Sigmoid colon (tissue), 4 donors: ENCODE results near the gene NOS1AP.

Source experiments
- CTCF ChIP-seq, 4 experiments: fragments of 450-650 bp in 3 of 4; fragments of 200-600 bp in 1 of 4; IDR thresholded peaks; one replicate each; pipeline ENCODE4 v1.5.1; 2016 to 2019; ENCODE audit warnings: antibody characterized with exemption in 4 of 4, mild to moderate bottlenecking in 3 of 4, moderate library complexity in 2 of 4
- POLR2A ChIP-seq, 2 donors: fragments of 450-650 bp; IDR thresholded peaks; one replicate each; pipeline ENCODE4 v1.6.1; 2016; ENCODE audit warnings: antibody characterized with exemption in 2 of 2, mild to moderate bottlenecking in 2 of 2, moderate library complexity in 2 of 2
- POLR2AphosphoS5 ChIP-seq, 4 donors: sonication (generic); formaldehyde crosslinking; IDR thresholded peaks; one replicate each; pipeline ENCODE4 v1.6.1; 2017; ENCODE audit warnings: antibody characterized with exemption in 4 of 4

GRCh38 chr1:162056579-162056978, 12.9 kb upstream of the NOS1AP start:
- no peak for TF ChIP-seq CTCF (IDR thresholded peaks at IDR 0.05)
- TF ChIP-seq POLR2A (IDR thresholded peaks at IDR 0.05): no peak
- no peak for TF ChIP-seq POLR2AphosphoS5 (IDR thresholded peaks at IDR 0.05)
